ENCODE results near the gene KCNS1.

- TF ChIP-seq CTCF (conservative IDR thresholded peaks at IDR 0.05; ENCODE audit: low read depth, low read length) (peak; percentile 85), EZH2 (IDR thresholded peaks at IDR 0.05; ENCODE audit: low read length, unreplicated experiment) (no peak)
Measured at GRCh38 chr20:45111799-45112471, 11.0 kb upstream of the KCNS1 start.
